Activated naive CD8-positive, alpha-beta T cell treated with anti-CD3 and anti-CD28 coated beads, Interleukin-2, amount 10 ng/mL, durations not matched to agents 7 days and 5 days (primary cell): Measurements from ENCODE around the gene RDH5. TPM values are rescaled to one million over a fixed set of nuclear protein-coding genes. Genes with fewer than 3 reads are reported as not detected.

Experiments used
- ATAC-seq: fragments of 150-1000 bp; cut with Tn5 transposase; one replicate; pipeline ENCODE4 v1.10.0; 2021; ENCODE audit warnings: low read depth, moderate library complexity
- POLR2A ChIA-PET: fragments of 350-600 bp; sonication (Branson Sonifier 250); formaldehyde crosslinking; loops from one replicate; lab custom pipeline; 2021; ENCODE audit warnings: antibody characterized with exemption; lab: Charles Lee
- DNase-seq: peaks from one replicate; pipeline ENCODE4 v3.0.0; 2021
- H3K27ac Mint-ChIP-seq: one replicate; pipeline ENCODE4 v1.8.0; 2022; ENCODE audit warnings: mild to moderate bottlenecking, mixed read lengths
- H3K27me3 Mint-ChIP-seq: one replicate; pipeline ENCODE4 v1.8.0; 2022; ENCODE audit warnings: mild to moderate bottlenecking, moderate library complexity, mixed read lengths
- H3K36me3 Mint-ChIP-seq: one replicate; pipeline ENCODE4 v1.8.0; 2021; ENCODE audit warnings: mild to moderate bottlenecking, mixed read lengths
- H3K4me1 Mint-ChIP-seq: one replicate; pipeline ENCODE4 v1.8.0; 2021; ENCODE audit warnings: mixed read lengths
- H3K4me3 Mint-ChIP-seq: one replicate; pipeline ENCODE4 v1.8.0; 2022; ENCODE audit warnings: mild to moderate bottlenecking, moderate library complexity, mixed read lengths
- H3K9me3 Mint-ChIP-seq: one replicate; pipeline ENCODE4 v1.8.0; 2021; ENCODE audit warnings: mixed read lengths
- total RNA-seq, 2 experiments: library from RNA; stranded (reverse); gene quantifications; one replicate each; pipeline ENCODE4 v1.2.3, GENCODE V29; 2021

RDH5 gene
- total RNA-seq, 2 experiments from 2014 or later = 19.0 to 21.2 TPM

DNA sequence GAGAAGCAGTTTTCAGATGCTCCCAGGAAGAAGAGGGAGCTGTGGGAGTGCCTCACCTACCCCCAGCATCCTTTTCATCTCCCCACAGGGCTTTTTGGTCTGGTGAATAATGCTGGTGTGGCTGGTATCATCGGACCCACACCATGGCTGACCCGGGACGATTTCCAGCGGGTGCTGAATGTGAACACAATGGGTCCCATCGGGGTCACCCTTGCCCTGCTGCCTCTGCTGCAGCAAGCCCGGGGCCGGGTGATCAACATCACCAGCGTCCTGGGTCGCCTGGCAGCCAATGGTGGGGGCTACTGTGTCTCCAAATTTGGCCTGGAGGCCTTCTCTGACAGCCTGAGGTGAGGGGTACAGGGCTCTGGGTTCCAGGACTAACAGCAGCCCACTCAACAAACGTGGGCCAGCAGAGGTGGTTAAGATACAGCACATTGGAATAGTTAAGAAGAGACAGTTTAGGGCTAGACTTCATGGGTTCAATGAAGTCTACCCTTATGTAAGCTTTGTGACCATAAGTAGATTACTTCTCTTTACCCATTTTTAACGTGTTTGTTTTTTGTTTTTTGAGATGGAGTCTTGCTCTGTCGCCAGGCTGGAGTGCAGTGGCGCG lies 1.5 kb downstream of the RDH5 start:
- DNase-seq (no peak), ATAC-seq (no peak)
- no peak overlapping the region for H3K27ac Mint-ChIP-seq
- peaks cover 23% of the 10 kb centered on the region for H3K36me3 Mint-ChIP-seq
- H3K9me3 Mint-ChIP-seq = no peaks in the 10 kb centered on the region
- POLR2A ChIA-PET = interaction anchor here (1.1 kb wide), 1 partner anchor 8 kb away, joined by 5 read pairs; no protein-coding TSS in a partner anchor
- peaks cover 51% of the 10 kb centered on the region for H3K4me1 Mint-ChIP-seq
- H3K27me3 Mint-ChIP-seq = no peaks in the 10 kb centered on the region
- H3K4me3 Mint-ChIP-seq = no peak overlapping the region

DNA sequence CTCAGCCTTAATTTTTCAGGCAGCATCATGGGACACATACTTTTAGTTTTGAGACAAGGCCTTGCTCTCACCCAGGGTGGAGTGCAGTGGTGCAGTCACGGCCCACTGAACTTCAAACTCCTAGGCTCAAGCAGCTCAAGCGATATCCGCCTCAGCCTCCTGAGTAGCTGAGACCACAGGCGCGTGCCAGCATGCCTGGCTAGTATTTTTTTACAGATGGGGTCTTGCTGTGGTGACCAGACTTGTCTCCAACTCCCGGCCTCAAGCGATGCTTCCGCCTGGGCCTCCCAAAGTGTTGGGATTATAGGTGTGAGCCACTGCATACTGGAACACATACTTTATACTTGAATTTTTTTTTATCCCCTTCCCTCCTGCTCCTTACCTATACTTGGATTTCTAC lies 2.8 kb downstream of the RDH5 start:
- Mint-ChIP-seq H3K36me3 (peaks cover 22% of the 10 kb centered on the region), H3K27ac (no peak overlapping the region), H3K4me1 (peaks cover 48% of the 10 kb centered on the region)

DNA sequence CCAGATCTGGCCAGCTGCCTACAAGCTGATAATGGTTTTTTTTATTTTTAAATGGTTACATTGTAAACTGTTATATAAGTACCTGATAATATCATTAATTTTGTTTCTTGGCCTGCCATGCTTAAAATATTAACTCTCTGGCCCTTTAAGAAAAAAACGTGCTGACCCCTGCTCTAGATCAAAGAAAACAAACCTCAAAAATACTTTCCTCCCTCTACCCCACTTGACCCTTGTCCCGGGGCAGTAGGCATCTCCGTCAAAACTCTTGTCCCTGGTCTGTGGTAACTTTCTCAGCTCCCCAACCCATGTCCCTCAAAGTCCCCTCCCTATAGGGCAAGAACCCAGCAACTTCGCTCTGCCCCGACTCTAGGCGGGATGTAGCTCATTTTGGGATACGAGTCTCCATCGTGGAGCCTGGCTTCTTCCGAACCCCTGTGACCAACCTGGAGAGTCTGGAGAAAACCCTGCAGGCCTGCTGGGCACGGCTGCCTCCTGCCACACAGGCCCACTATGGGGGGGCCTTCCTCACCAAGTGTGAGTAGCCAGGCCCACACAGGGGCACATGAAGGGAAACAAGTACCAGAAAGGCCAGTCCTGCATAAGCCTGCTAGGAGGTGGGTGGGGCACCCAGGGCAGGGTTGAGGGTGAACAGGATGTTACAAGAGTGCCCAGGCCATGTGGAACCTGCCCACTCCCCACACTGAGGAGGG lies 3.5 kb downstream of the RDH5 start:
- Mint-ChIP-seq H3K9me3 (no peaks in the 10 kb centered on the region), H3K4me3 (no peak overlapping the region), H3K36me3 (peaks cover 16% of the 10 kb centered on the region), H3K27ac (no peak overlapping the region), H3K4me1 (peaks cover 42% of the 10 kb centered on the region), H3K27me3 (no peaks in the 10 kb centered on the region)
- ATAC-seq (no peak), DNase-seq (no peak)
- POLR2A ChIA-PET = interaction anchor here (0.6 to 2.6 kb wide), 3 partner anchors 8 to 14 kb away, joined by 6 to 22 read pairs (median 7); partner anchors contain the start of gene BLOC1S1

More for the DNA sequence above, 2.8 kb downstream of the RDH5 start:
- H3K4me3 Mint-ChIP-seq = no peak overlapping the region
- H3K27me3 Mint-ChIP-seq = no peaks in the 10 kb centered on the region
- no peak for DNase-seq
- POLR2A ChIA-PET = no interaction called here
- no peak for ATAC-seq
- H3K9me3 Mint-ChIP-seq = no peaks in the 10 kb centered on the region

DNA sequence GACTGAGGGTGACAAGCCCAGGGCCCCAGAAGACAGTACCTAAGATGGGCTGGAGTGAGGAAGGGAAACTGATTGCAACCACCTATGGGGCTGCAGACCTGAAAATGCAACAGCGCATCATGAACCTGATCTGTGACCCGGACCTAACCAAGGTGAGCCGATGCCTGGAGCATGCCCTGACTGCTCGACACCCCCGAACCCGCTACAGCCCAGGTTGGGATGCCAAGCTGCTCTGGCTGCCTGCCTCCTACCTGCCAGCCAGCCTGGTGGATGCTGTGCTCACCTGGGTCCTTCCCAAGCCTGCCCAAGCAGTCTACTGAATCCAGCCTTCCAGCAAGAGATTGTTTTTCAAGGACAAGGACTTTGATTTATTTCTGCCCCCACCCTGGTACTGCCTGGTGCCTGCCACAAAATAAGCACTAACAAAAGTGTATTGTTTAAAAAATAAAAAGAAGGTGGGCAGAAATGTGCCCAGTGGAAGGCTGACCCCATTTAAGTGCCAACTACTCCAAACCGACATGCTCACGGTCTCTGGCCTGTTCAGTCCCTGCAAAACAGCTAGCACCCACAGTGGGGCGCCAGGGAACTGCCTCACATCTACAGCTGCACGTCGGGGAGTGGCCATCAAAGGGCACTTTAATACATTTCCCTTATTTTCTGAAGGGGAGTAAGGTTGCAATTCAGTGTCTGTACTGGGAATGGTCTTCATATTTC lies 4.2 kb downstream of the RDH5 start:
- no peaks in the 10 kb centered on the region for H3K9me3 Mint-ChIP-seq
- H3K4me3 Mint-ChIP-seq = no peak overlapping the region
- DNase-seq (peak; percentile 75), ATAC-seq (peak; percentile 37)
- H3K4me1 Mint-ChIP-seq = peaks cover 36% of the 10 kb centered on the region
- POLR2A ChIA-PET = interaction anchor here (0.6 to 2.6 kb wide), 5 partner anchors 8 to 298 kb away, joined by 3 to 22 read pairs (median 6); partner anchors contain the start of gene BLOC1S1
- H3K27me3 Mint-ChIP-seq = no peaks in the 10 kb centered on the region
- peak overlapping the region; percentile 44 for H3K27ac Mint-ChIP-seq
- H3K36me3 Mint-ChIP-seq = peaks cover 16% of the 10 kb centered on the region

DNA sequence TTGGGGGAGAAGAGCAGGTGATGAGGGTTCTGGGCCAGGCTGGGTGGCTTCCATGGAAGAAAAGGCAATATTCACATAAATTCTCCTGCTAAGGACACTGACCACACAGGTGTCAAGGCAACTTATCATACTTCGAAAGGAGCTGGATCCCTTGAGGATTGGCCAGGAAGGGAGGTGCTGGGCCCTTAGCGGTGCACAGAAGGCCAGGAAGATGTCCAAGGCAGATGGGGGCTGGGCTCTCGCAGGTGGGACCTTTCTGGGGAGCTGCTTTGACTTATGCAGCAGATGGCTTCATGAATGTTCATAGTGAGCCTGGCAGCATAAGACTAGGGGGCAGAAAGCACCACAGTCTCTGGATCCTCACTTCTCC lies 4.7 kb downstream of the RDH5 start:
- H3K9me3 Mint-ChIP-seq = no peaks in the 10 kb centered on the region
- DNase-seq (no peak), ATAC-seq (no peak)
- no peak overlapping the region for H3K4me3 Mint-ChIP-seq
- H3K36me3 Mint-ChIP-seq = peaks cover 14% of the 10 kb centered on the region
- peak overlapping the region; percentile 44 for H3K27ac Mint-ChIP-seq
- peaks cover 38% of the 10 kb centered on the region for H3K4me1 Mint-ChIP-seq
- no peaks in the 10 kb centered on the region for H3K27me3 Mint-ChIP-seq
- POLR2A ChIA-PET = interaction anchor here (0.9 to 2.6 kb wide), 4 partner anchors 9 to 297 kb away, joined by 3 to 22 read pairs (median 6); partner anchors contain the start of gene BLOC1S1

DNA sequence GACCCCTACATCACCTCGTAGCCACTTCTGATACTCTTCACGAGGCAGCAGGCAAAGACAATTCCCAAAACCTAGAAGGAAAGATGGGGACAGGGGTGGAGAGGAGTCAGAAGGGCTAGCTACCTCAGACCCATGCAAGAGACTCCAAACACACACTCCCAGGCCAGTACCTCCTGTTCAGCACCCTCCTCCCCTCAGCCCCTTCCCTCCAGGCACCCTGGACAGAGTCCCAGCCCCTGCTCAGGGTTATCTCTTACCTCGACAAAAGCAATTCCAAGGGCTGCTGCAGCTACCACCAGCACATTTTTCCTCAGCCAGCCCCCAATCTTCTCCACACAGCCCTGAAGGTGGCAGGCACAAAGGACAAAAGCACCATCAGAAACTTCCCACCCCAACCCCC lies 5.4 kb downstream of the RDH5 start:
- Mint-ChIP-seq H3K4me1 (peaks cover 39% of the 10 kb centered on the region), H3K27me3 (no peaks in the 10 kb centered on the region), H3K4me3 (no peak overlapping the region), H3K27ac (no peak overlapping the region), H3K36me3 (peaks cover 14% of the 10 kb centered on the region), H3K9me3 (no peaks in the 10 kb centered on the region)
- ATAC-seq (no peak), DNase-seq (no peak)
- POLR2A ChIA-PET = interaction anchor here (0.9 to 2.6 kb wide), 3 partner anchors 10 to 296 kb away, joined by 3 to 22 read pairs (median 7); partner anchors contain the start of gene BLOC1S1

DNA sequence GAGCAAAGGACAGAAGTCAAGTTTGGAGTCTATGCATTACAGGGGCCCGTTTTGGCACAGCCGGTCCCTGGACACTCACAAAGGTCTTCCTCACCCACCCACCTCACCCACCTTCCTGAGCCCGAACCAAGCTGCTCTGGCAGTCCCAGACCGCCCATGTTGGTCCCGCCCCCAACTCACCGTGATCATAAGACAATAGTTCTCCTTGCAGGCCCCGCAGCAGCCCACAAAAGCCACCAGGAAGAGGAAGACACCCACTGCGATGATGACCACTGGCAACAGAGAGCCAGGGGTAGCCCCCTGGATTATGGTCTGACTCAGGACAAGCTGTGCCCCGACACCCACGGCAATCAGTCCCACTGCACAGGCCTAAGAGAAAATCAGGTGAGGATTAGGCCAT lies 6.8 kb downstream of the RDH5 start:
- Mint-ChIP-seq H3K4me1 (peaks cover 43% of the 10 kb centered on the region), H3K36me3 (peaks cover 14% of the 10 kb centered on the region), H3K9me3 (no peaks in the 10 kb centered on the region), H3K4me3 (peak overlapping the region; percentile 76), H3K27me3 (no peaks in the 10 kb centered on the region), H3K27ac (peak overlapping the region; percentile 69)
- ATAC-seq = no peak
- DNase-seq = no peak
- POLR2A ChIA-PET = no interaction called here

DNA sequence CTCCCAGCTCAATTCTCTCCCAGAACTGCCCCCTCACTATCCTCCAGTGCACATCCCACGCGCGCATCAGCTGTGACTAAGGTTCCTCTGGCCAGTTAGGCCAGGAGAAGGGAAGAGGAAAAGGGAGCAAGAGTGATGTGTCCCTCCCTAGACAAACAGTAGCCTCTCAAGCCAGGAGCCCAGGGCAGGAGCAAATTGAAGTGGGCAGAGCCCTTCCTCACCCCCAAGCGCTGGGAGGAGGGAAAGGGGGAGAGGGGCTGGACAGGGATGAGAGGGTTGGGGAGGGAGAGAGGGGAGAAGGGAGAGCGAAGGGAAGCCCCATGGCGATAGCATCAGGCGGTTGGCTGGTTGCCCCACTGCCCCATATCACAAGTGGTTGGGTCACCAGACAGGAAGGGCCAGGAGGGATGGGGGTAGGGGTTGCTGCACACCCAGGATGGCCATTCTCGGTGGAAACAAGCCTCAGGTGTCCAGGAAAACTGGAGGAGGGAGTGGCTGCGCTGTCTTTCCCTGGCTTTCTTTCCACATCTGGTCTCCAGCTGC lies 7.5 kb downstream of the RDH5 start:
- Mint-ChIP-seq H3K27me3 (no peaks in the 10 kb centered on the region), H3K4me3 (peak overlapping the region; percentile 76), H3K4me1 (peaks cover 47% of the 10 kb centered on the region), H3K9me3 (no peaks in the 10 kb centered on the region), H3K36me3 (peaks cover 14% of the 10 kb centered on the region), H3K27ac (peak overlapping the region; percentile 69)
- DNase-seq (no peak), ATAC-seq (no peak)
- POLR2A ChIA-PET = no interaction called here

DNA sequence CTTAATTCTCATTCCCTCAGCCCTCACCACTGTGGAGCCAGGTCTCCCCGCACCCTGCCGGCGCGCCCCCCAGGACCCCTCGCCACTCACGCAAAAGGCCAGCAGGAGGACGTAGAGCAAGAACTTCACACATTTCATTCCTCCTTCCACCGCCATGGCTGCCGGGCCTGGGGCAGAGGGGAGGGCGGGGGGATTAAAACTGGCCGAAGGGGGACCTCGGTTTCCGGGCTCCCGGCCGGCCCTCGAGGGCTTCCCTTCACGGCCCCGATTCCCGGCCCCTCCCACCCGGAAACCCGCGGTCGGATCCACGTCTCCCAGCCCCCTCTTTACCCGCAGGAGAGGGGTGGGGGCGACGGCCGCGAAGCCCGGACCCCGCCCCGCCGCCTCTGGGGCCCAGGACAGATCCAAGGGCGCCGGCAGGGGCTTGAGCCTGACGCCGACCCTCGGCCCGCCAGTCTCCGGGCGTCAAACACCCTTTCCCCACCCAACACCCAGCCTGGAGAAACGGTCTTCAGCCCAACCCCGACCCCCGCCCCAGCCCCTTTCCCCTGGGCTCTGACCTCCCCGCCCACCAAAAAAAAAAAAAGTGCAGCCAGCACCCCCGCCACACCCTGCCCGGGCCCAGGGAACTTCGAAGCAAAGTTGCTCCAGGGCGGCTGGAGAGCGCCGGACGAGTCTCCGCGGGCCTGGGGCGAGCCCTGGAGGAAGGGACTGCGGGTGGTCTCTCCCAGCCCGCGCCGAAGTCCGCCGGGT lies 8.2 kb downstream of the RDH5 start:
- Mint-ChIP-seq H3K27ac (peak overlapping the region; percentile 69), H3K9me3 (no peaks in the 10 kb centered on the region), H3K4me1 (peaks cover 47% of the 10 kb centered on the region), H3K36me3 (peaks cover 14% of the 10 kb centered on the region), H3K4me3 (peak overlapping the region; percentile 76), H3K27me3 (no peaks in the 10 kb centered on the region)
- POLR2A ChIA-PET = interaction anchor here (0.8 to 2.9 kb wide), 8 partner anchors 9 to 632 kb away, joined by 3 to 36 read pairs (median 10); partner anchors contain the start of genes BLOC1S1, ORMDL2, RAB5B and RDH5
- ATAC-seq (no peak), DNase-seq (no peak)

DNA sequence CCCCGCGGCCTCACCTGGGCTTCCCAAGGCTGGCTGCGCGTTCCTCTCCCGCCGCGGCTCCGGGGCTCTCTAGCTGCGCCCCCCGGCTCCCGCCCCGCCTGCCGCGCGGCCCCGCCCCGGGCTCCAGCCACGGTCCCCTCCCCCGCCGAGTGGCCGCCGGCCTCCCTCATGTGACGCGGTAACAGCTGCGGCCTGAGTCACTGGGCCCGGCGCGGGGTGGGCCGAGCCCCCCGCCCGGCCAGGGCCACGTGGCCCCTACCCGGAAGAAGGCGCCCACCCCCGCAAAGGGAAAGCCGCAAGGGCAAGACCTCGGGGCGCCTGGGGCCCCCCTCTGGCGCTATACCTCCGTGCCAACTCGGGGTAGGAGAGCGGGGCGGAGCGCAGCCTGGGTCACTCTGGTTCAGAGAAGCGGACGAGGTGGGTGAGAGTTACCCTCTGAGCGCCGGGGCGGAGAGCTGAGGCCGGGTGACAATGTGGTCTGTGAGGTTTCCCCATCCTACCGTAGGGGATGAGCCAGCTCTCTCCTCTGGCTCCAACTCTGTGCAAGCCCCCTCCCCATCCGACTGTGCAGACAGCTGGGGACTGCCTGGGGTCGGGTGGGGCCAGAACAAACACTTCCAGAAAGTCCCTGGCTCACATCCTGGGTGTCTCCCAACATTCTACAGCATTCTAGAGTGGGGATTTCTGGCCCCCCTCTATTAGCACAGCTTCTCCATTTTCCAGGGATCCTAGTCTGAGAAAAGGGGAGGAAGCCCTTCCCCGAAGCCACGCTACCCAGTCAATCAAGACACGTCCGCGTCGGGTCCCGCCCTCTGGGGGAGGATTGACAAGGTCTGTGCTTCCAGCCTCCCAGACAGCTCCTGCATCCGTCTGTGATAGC lies 9.0 kb downstream of the RDH5 start, which contains the start of gene CD63:
Gene CD63 (minus strand): TSS at position 71 of the 880 bp plus-strand sequence. CDS start 668 bp downstream, outside the sequence.
- ATAC-seq = peak; percentile 66
- H3K4me1 Mint-ChIP-seq = peaks cover 47% of the 10 kb centered on the region
- peaks cover 12% of the 10 kb centered on the region for H3K36me3 Mint-ChIP-seq
- no peaks in the 10 kb centered on the region for H3K27me3 Mint-ChIP-seq
- H3K4me3 Mint-ChIP-seq = peak within 1 kb of the TSS; percentile 85
- DNase-seq = peak; percentile 75
- H3K9me3 Mint-ChIP-seq = no peaks in the 10 kb centered on the region
- POLR2A ChIA-PET = interaction anchor here (0.6 to 2.9 kb wide), 19 partner anchors 8 to 996 kb away, joined by 3 to 36 read pairs (median 5); partner anchors contain the start of genes BLOC1S1, NACA, ORMDL2 and PA2G4
- H3K27ac Mint-ChIP-seq = peak within 1 kb of the TSS; percentile 86
